B cell (primary cell): ENCODE data around the gene PXDC1. TPM values are rescaled to one million over a fixed set of nuclear protein-coding genes. Genes with fewer than 3 reads are reported as not detected.

Experiments used
- ATAC-seq: fragments of 200-7000 bp; cut with Tn5 transposase; one replicate; pipeline ENCODE4 v1.10.0; 2021; ENCODE audit warnings: low read depth, mild to moderate bottlenecking, moderate number of reproducible peaks, moderate library complexity
- CTCF ChIA-PET: fragments of 350-600 bp; sonication (Branson Sonifier 250); formaldehyde crosslinking; loops from one replicate; lab custom pipeline; 2021; ENCODE audit warnings: antibody characterized with exemption, inconsistent platforms; lab: Charles Lee
- POLR2A ChIA-PET: fragments of 350-600 bp; sonication (Branson Sonifier 250); formaldehyde crosslinking; loops from one replicate; lab custom pipeline; 2021; ENCODE audit warnings: antibody characterized with exemption; lab: Charles Lee
- DNase-seq: peaks from one replicate; pipeline ENCODE4 v3.0.0; 2013
- H2AFZ ChIP-seq: 2 replicates; pipeline ENCODE4 v1.6.1; 2012; ENCODE audit warnings: mild to moderate bottlenecking, low read depth, low read length; ENCODE audit not compliant: insufficient read depth, poor library complexity, severe bottlenecking
- H3K27ac ChIP-seq, 2 donors: 1 replicate in 1 of 2; 2 replicates in 1 of 2; pipeline ENCODE4 v1.5.1; 2012 to 2013; ENCODE audit warnings: low read length in 2 of 2, mild to moderate bottlenecking in 2 of 2, moderate library complexity in 1 of 2
- H3K27me3 ChIP-seq, 4 experiments: fragments of 200-600 bp in 1 of 4; sonication (generic) in 1 of 4; replicated peaks in 1 of 4; 1 replicate in 2 of 4; 2 replicates in 2 of 4; pipeline versions ENCODE4 v1.6.1 to v1.7.0; 2013 to 2016; ENCODE audit warnings: low read length in 3 of 4, mild to moderate bottlenecking in 2 of 4, mixed read lengths in 1 of 4, moderate library complexity in 1 of 4; ENCODE audit not compliant: insufficient read depth in 4 of 4, control insufficient read depth in 3 of 4; ENCODE audit errors: control extremely low read depth in 1 of 4
- H3K36me3 ChIP-seq, 2 experiments: replicated peaks in 1 of 2; 1 replicate in 1 of 2; 2 replicates in 1 of 2; pipeline versions ENCODE4 v1.6.1 to v1.7.1; 2013; ENCODE audit warnings: low read length in 1 of 2; ENCODE audit not compliant: insufficient read depth in 2 of 2, control insufficient read depth in 1 of 2; ENCODE audit errors: control extremely low read depth in 1 of 2, extremely low read depth in 1 of 2
- H3K4me1 ChIP-seq, 2 donors: fragments of 200-600 bp in 1 of 2; sonication (generic) in 1 of 2; 1 replicate in 1 of 2; 2 replicates in 1 of 2; pipeline versions ENCODE4 v1.5.1 to v1.6.1; 2013 to 2017; ENCODE audit warnings: low read length in 2 of 2; ENCODE audit not compliant: control insufficient read depth in 2 of 2, insufficient read depth in 2 of 2
- H3K4me2 ChIP-seq: replicated peaks from 2 replicates; pipeline ENCODE3; 2012; ENCODE audit warnings: mild to moderate bottlenecking, low read depth, low read length; ENCODE audit not compliant: poor library complexity, severe bottlenecking
- H3K4me3 ChIP-seq, 5 experiments: fragments of 200-600 bp in 1 of 5; sonication (generic) in 1 of 5; 1 replicate in 3 of 5; 2 replicates in 2 of 5; pipeline versions ENCODE4 v1.5.1 to v1.7.0; 2011 to 2016; ENCODE audit warnings: low read length in 4 of 5, mild to moderate bottlenecking in 4 of 5, low read depth in 2 of 5, control low read depth in 1 of 5, moderate library complexity in 1 of 5; ENCODE audit not compliant: insufficient read depth in 1 of 5; ENCODE audit errors: control extremely low read depth in 1 of 5, extremely low read depth in 1 of 5
- H3K79me2 ChIP-seq: fragments of 200-600 bp; sonication (generic); one replicate; pipeline ENCODE4 v1.6.0; 2016; ENCODE audit warnings: low read length; ENCODE audit not compliant: control insufficient read depth, insufficient read depth
- H3K9ac ChIP-seq: fragments of 200-600 bp; sonication (generic); 2 replicates; pipeline ENCODE4 v1.6.1; 2017; ENCODE audit warnings: mild to moderate bottlenecking, low read length, moderate library complexity
- H3K9me3 ChIP-seq, 3 donors: one replicate each; pipeline versions ENCODE4 v1.6.1 to v1.7.1; 2013; ENCODE audit warnings: low read length in 2 of 3; ENCODE audit not compliant: control insufficient read depth in 2 of 3, insufficient read depth in 1 of 3; ENCODE audit errors: control extremely low read depth in 1 of 3
- H4K20me1 ChIP-seq: 2 replicates; pipeline ENCODE4 v1.6.0; 2012; ENCODE audit warnings: mild to moderate bottlenecking, low read length; ENCODE audit not compliant: insufficient read depth, control insufficient read depth, poor library complexity, severe bottlenecking
- H3K27ac Mint-ChIP-seq: one replicate; pipeline ENCODE4 v1.8.0; 2021; ENCODE audit warnings: mixed read lengths
- H3K27me3 Mint-ChIP-seq: one replicate; pipeline ENCODE4 v1.8.0; 2021; ENCODE audit warnings: mixed read lengths
- H3K4me1 Mint-ChIP-seq: one replicate; pipeline ENCODE4 v1.8.0; 2021; ENCODE audit warnings: mixed read lengths
- H3K4me3 Mint-ChIP-seq: one replicate; pipeline ENCODE4 v1.8.0; 2021; ENCODE audit warnings: mixed read lengths
- H3K9me3 Mint-ChIP-seq: one replicate; pipeline ENCODE4 v1.8.0; 2022; ENCODE audit warnings: mixed read lengths; ENCODE audit not compliant: insufficient read depth
- CTCF ChIP-seq: fragments of 200-600 bp; IDR thresholded peaks from one replicate; pipeline ENCODE4 v1.8.0; 2022; ENCODE audit warnings: antibody characterized with exemption, mild to moderate bottlenecking
- EZH2 ChIP-seq: IDR thresholded peaks from 2 replicates; pipeline ENCODE4 v1.6.1; 2012; ENCODE audit warnings: borderline replicate concordance, low read depth, mild to moderate bottlenecking, moderate library complexity, low read length; ENCODE audit not compliant: insufficient read depth, poor library complexity, severe bottlenecking
- whole genome bisulfite sequencing: methylation state at CpG from one replicate; pipeline ENCODE4 v1.1.5; 2013; ENCODE audit warnings: missing lambda C conversion rate; ENCODE audit not compliant: insufficient coverage; 5-methylcytosine and 5-hydroxymethylcytosine counted together
- intact Hi-C: fragments of 100-400 bp; cut with micrococcal nuclease; formaldehyde crosslinking; loops from one replicate; pipeline ENCODE4 v1.10.0; 2022
- polyA plus RNA-seq: library from polyadenylated mRNA; depleted of rRNA; stranded (reverse); fragments of >200 nt; gene quantifications from 2 replicates; pipeline ENCODE4 v1.2.3, GENCODE V29; 2012
- total RNA-seq, 2 donors: library from RNA; stranded (reverse); fragments of 120-200 nt in 1 of 2; gene quantifications; 1 replicate in 1 of 2; 2 replicates in 1 of 2; pipeline versions ENCODE4 v1.2.3 to v1.2.4, GENCODE V29; 2013 to 2022

PXDC1 gene
- total and polyA plus RNA-seq, 2 donors (not counting 1 experiment from before 2014, with no cell fraction given): 4.7 to 18.9 TPM

DNA sequence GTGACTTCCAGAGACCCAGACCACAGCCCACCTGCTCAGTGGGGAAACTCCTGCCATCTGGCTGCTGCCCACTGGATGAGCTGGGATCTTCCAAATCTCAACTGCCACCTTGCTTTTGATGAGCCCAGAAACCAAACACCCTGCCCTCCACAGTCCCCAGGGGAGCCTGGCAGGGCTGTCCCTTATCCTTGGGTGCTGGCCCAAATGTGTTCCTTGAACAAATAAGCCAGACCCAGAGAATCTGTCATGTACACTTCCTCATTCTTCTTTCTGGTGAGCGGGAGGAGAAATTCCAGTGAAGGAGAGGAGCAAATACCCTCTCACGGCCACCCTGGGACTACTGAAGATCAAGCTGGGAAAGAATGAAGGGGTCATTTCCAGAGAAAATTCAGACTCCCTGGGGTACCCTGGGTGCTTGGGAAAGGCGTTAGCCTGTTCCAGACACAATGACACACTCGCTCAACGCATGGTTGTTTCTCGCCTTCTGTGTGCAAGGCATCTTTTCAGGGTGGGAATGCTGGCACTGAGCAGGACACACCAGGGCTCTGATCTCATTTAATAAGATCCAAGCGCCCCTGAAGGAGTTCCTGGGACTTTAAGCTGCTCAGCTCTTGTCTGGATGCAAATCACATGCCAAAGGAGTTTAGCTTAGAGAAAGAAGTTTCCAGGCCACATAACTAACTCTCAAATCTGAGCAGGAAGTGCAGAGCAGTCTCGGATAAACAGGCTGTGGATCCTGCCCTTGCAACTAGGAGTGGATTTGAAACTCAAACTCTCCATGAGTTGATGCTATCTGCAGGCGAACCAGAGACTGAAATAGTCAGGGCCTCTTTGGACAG is 38.5 kb downstream of the PXDC1 start:
- Histone ChIP-seq H3K4me2 (no peak overlapping the region), H3K9ac (no peak overlapping the region), H3K4me3 (no peak overlapping the region), H3K9me3 (no peaks in the 10 kb centered on the region), H2AFZ (no peak overlapping the region), H3K27me3 (no peaks in the 10 kb centered on the region), H3K36me3 (no peaks in the 10 kb centered on the region), H3K79me2 (no peaks in the 10 kb centered on the region), H4K20me1 (no peaks in the 10 kb centered on the region), H3K4me1 (no peaks in the 10 kb centered on the region), H3K27ac (no peak overlapping the region)
- no peaks in the 10 kb centered on the region for H3K9me3 Mint-ChIP-seq
- H3K27me3 Mint-ChIP-seq: peaks cover 3% of the 10 kb centered on the region
- no peak overlapping the region for H3K27ac Mint-ChIP-seq
- H3K4me3 Mint-ChIP-seq: no peak overlapping the region
- POLR2A ChIA-PET: no interaction called here
- no peak for ATAC-seq
- TF ChIP-seq EZH2 (no peak), CTCF (no peak)
- no peaks in the 10 kb centered on the region for H3K4me1 Mint-ChIP-seq
- DNase-seq: no peak
- 84% methylated on average over 6 of the region's 9 CpGs for WGBS
- CTCF ChIA-PET: no interaction called here
- intact Hi-C loops: no loop called here

- DNase-seq: no peak
- ChIA-PET POLR2A (no interaction called here), CTCF (no interaction called here)
- Histone ChIP-seq H3K4me1 (no peaks in the 10 kb centered on the region), H3K4me2 (no peak overlapping the region), H2AFZ (no peak overlapping the region), H4K20me1 (no peaks in the 10 kb centered on the region), H3K9me3 (no peaks in the 10 kb centered on the region), H3K36me3 (no peaks in the 10 kb centered on the region), H3K9ac (no peak overlapping the region), H3K27me3 (no peaks in the 10 kb centered on the region), H3K79me2 (no peaks in the 10 kb centered on the region), H3K4me3 (no peak overlapping the region), H3K27ac (no peak overlapping the region)
- no peak for ATAC-seq
- H3K4me3 Mint-ChIP-seq: no peak overlapping the region
- peaks cover 6% of the 10 kb centered on the region for H3K27me3 Mint-ChIP-seq
- intact Hi-C loops: no loop called here
- H3K27ac Mint-ChIP-seq: no peak overlapping the region
- peaks cover 3% of the 10 kb centered on the region for H3K9me3 Mint-ChIP-seq
- WGBS: 100% methylated on average over 2 of the region's 6 CpGs
- no peak for TF ChIP-seq EZH2
- peaks cover 5% of the 10 kb centered on the region for H3K4me1 Mint-ChIP-seq
These were observed 39.7 kb downstream of the PXDC1 start for GRCh38 chr6:3711776-3712175.
